ENCODE results near the gene IGLL5. TPM values are rescaled to one million over a fixed set of nuclear protein-coding genes. Genes with fewer than 3 reads are reported as not detected.

IGLL5 gene
- total and polyA plus RNA-seq, 2 donors (not counting 3 experiments of a cell fraction or from before 2014, with no cell fraction given), result not detected

DNA sequence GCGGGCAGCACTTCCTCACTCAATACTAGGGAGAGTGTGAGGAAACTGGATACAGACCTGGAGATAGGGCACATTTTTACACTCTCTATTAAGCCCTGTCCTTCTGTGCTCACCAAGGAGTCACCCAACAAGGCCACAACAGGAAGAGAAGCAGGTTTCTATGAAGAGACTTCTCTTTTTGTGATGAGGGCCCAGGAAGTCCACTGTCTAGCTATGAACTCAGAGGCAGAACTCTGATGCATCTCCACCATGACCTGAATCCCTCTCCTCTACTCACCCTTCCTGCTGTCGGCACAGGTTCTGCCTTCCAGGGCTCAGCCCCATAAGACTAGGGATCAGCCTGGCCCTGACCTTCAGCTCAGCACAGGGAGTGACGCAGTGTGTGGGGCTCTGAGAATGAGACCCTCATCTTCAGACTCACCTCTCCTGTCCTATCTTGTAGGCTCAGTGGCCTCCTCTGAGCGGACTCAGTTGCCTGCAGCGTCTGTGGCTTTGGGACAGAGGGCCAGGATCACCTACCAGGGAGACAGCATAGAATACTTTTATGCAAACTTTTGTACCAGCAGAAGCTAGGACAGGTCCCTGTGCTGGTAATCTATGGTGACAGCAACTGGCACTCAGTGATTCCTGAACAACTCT lies 49.3 kb upstream of the IGLL5 start:
- H3K79me2 ChIP-seq (ENCODE audit: control insufficient read depth, insufficient read depth, low read length), result no peaks in the 10 kb centered on the region
- TF ChIP-seq FOS (IDR thresholded peaks at IDR 0.05; ENCODE audit: borderline replicate concordance, insufficient read depth, low read length) (no peak), POLR2AphosphoS5 (IDR thresholded peaks at IDR 0.05; ENCODE audit: insufficient read depth, low read depth, low read length) (no peak)
- H3K4me1 ChIP-seq (ENCODE audit: control insufficient read depth, extremely low read depth, insufficient read depth, low read length), result no peaks in the 10 kb centered on the region
- H3K9ac ChIP-seq (replicated peaks; ENCODE audit: extremely low read depth, insufficient read depth, low read length), result no peak overlapping the region
- dilution Hi-C loops (cut with MboI; ENCODE audit: extremely low pct_ligation_motif_present, low sequenced_read_pairs) (no loop called here), intact Hi-C loops (cut with micrococcal nuclease) (no loop called here)
- H3K36me3 ChIP-seq (ENCODE audit: control insufficient read depth in 2 of 2, extremely low read depth in 1 of 2, insufficient read depth in 2 of 2, low read length in 2 of 2), result no peaks in the 10 kb centered on the region
- no peak overlapping the region for H3K27ac ChIP-seq (ENCODE audit: insufficient read depth, low read depth, low read length)
- ChIA-PET CTCF (interaction anchor here (2.1 kb wide), 1 partner anchor 11 kb away, joined by 8 read pairs; no protein-coding TSS in a partner anchor), POLR2A (no interaction called here)
- H3K27me3 ChIP-seq (ENCODE audit: control insufficient read depth in 2 of 2, insufficient read depth in 2 of 2, low read length in 2 of 2), result peaks cover 2 to 10% of the 10 kb centered on the region in 2 experiments
- H3K4me2 ChIP-seq (ENCODE audit: insufficient read depth, low read length), result no peak overlapping the region
- no peaks in the 10 kb centered on the region for H4K20me1 ChIP-seq (replicated peaks; ENCODE audit: control insufficient read depth, extremely low read depth, insufficient read depth, low read length)
- H3K9me1 ChIP-seq (replicated peaks; ENCODE audit: control insufficient read depth, extremely low read depth, insufficient read depth, low read length), result no peaks in the 10 kb centered on the region
- no peak overlapping the region for H3K4me3 ChIP-seq (replicated peaks in 1 of 3; ENCODE audit: insufficient read depth in 1 of 3, low read depth in 1 of 3, low read length in 3 of 3)
- no peak overlapping the region for H2AFZ ChIP-seq (ENCODE audit: low read depth, low read length)
- FAIRE-seq (no peak), DNase-seq (ENCODE audit: low read depth, low spot score) (no peak)
- no peaks in the 10 kb centered on the region for H3K9me3 ChIP-seq (replicated peaks; ENCODE audit: control insufficient read depth, insufficient read depth, low read length)
- BruUV-seq (replicated peaks), result no TSS peak

DNA sequence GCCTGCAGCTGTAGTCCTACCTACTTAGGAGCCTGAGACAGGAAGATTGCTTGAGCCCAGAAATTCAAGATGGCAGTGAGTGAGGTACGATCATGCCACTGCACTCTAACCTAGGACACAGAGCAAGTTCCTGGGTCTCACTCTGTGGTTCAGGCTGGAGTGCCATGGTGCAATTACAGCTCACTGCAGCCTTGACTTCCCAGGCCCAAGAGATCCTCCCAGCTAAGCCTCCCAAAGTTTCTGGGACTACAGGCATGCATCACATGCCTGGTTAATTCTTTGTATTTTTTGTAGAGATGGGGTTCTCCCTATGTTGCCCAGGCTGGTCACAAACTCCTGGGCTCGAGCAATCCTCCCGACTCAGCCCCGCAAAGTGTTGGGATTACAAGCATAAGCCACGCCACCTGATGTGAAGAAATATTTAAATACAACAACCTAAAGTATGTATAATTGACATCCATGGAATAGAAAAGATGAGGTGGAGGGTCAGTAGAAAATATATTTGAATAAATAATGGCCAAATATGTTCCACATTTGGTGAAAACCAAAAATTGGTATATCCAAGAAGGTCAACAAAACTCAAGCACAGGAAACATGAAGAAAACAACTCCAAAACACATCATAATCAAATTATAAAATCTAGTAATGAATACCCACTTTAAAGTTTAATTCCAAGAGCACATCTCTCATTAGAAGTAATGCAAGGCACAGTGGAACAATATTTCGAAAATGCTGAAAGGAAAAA lies 47.9 kb upstream of the IGLL5 start:
- no TSS peak for BruUV-seq (replicated peaks)
- Histone ChIP-seq H3K36me3 (ENCODE audit: control insufficient read depth in 2 of 2, extremely low read depth in 1 of 2, insufficient read depth in 2 of 2, low read length in 2 of 2) (no peaks in the 10 kb centered on the region), H3K27me3 (ENCODE audit: control insufficient read depth in 2 of 2, insufficient read depth in 2 of 2, low read length in 2 of 2) (peaks cover 2 to 16% of the 10 kb centered on the region in 2 experiments), H3K9me3 (replicated peaks; ENCODE audit: control insufficient read depth, insufficient read depth, low read length) (no peaks in the 10 kb centered on the region), H3K4me3 (replicated peaks in 1 of 3; ENCODE audit: insufficient read depth in 1 of 3, low read depth in 1 of 3, low read length in 3 of 3) (no peak overlapping the region), H3K27ac (ENCODE audit: insufficient read depth, low read depth, low read length) (no peak overlapping the region), H3K9me1 (replicated peaks; ENCODE audit: control insufficient read depth, extremely low read depth, insufficient read depth, low read length) (no peaks in the 10 kb centered on the region), H3K4me1 (ENCODE audit: control insufficient read depth, extremely low read depth, insufficient read depth, low read length) (no peaks in the 10 kb centered on the region), H3K9ac (replicated peaks; ENCODE audit: extremely low read depth, insufficient read depth, low read length) (no peak overlapping the region), H4K20me1 (replicated peaks; ENCODE audit: control insufficient read depth, extremely low read depth, insufficient read depth, low read length) (no peaks in the 10 kb centered on the region), H3K79me2 (ENCODE audit: control insufficient read depth, insufficient read depth, low read length) (no peaks in the 10 kb centered on the region), H2AFZ (ENCODE audit: low read depth, low read length) (no peak overlapping the region), H3K4me2 (ENCODE audit: insufficient read depth, low read length) (no peak overlapping the region)
- dilution Hi-C loops (cut with MboI; ENCODE audit: extremely low pct_ligation_motif_present, low sequenced_read_pairs), result no loop called here
- DNase-seq (ENCODE audit: low read depth, low spot score) (no peak), FAIRE-seq (no peak)
- intact Hi-C loops (cut with micrococcal nuclease), result no loop called here
- POLR2A ChIA-PET, result no interaction called here
- TF ChIP-seq POLR2AphosphoS5 (IDR thresholded peaks at IDR 0.05; ENCODE audit: insufficient read depth, low read depth, low read length) (no peak), FOS (IDR thresholded peaks at IDR 0.05; ENCODE audit: borderline replicate concordance, insufficient read depth, low read length) (no peak), GATA2 (IDR thresholded peaks at IDR 0.05; ENCODE audit: insufficient read depth, insufficient read length, low read depth, low read length) (no peak), JUN (IDR thresholded peaks at IDR 0.05; ENCODE audit: borderline replicate concordance, insufficient read depth, insufficient read length, low read depth) (no peak), POLR2A (IDR thresholded peaks at IDR 0.05; ENCODE audit: low read depth, low read length) (no peak), MYC (IDR thresholded peaks at IDR 0.05; ENCODE audit: low read depth, low read length) (no peak), EZH2 (IDR thresholded peaks at IDR 0.05; ENCODE audit: borderline replicate concordance, low read depth, low read length, severe bottlenecking) (no peak)
- TF ChIP-seq, protein P1, sequence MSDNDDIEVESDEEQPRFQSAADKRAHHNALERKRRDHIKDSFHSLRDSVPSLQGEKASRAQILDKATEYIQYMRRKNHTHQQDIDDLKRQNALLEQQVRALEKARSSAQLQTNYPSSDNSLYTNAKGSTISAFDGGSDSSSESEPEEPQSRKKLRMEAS (IDR thresholded peaks at IDR 0.05; ENCODE audit: insufficient read depth, insufficient read length), result no peak
- TF ChIP-seq, protein P2, sequence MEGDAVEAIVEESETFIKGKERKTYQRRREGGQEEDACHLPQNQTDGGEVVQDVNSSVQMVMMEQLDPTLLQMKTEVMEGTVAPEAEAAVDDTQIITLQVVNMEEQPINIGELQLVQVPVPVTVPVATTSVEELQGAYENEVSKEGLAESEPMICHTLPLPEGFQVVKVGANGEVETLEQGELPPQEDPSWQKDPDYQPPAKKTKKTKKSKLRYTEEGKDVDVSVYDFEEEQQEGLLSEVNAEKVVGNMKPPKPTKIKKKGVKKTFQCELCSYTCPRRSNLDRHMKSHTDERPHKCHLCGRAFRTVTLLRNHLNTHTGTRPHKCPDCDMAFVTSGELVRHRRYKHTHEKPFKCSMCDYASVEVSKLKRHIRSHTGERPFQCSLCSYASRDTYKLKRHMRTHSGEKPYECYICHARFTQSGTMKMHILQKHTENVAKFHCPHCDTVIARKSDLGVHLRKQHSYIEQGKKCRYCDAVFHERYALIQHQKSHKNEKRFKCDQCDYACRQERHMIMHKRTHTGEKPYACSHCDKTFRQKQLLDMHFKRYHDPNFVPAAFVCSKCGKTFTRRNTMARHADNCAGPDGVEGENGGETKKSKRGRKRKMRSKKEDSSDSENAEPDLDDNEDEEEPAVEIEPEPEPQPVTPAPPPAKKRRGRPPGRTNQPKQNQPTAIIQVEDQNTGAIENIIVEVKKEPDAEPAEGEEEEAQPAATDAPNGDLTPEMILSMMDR (IDR thresholded peaks at IDR 0.05; ENCODE audit: extremely low read depth in 1 of 2, insufficient read depth in 1 of 2, low read depth in 1 of 2, low read length in 2 of 2), result no peak
- CTCF ChIA-PET, result interaction anchor here (2.1 kb wide), 1 partner anchor 9 kb away, joined by 8 read pairs; no protein-coding TSS in a partner anchor

Measured in endothelial cell of umbilical vein (primary cell).